Ecto neural progenitor cell (in vitro differentiated cells): ENCODE data around the gene USP2.

Experiments
- DNase-seq: peaks from one replicate; pipeline ENCODE4 v3.0.0-alpha.2; 2018; ENCODE audit warnings: low spot score

USP2 gene, protein sequence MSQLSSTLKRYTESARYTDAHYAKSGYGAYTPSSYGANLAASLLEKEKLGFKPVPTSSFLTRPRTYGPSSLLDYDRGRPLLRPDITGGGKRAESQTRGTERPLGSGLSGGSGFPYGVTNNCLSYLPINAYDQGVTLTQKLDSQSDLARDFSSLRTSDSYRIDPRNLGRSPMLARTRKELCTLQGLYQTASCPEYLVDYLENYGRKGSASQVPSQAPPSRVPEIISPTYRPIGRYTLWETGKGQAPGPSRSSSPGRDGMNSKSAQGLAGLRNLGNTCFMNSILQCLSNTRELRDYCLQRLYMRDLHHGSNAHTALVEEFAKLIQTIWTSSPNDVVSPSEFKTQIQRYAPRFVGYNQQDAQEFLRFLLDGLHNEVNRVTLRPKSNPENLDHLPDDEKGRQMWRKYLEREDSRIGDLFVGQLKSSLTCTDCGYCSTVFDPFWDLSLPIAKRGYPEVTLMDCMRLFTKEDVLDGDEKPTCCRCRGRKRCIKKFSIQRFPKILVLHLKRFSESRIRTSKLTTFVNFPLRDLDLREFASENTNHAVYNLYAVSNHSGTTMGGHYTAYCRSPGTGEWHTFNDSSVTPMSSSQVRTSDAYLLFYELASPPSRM

DNA sequence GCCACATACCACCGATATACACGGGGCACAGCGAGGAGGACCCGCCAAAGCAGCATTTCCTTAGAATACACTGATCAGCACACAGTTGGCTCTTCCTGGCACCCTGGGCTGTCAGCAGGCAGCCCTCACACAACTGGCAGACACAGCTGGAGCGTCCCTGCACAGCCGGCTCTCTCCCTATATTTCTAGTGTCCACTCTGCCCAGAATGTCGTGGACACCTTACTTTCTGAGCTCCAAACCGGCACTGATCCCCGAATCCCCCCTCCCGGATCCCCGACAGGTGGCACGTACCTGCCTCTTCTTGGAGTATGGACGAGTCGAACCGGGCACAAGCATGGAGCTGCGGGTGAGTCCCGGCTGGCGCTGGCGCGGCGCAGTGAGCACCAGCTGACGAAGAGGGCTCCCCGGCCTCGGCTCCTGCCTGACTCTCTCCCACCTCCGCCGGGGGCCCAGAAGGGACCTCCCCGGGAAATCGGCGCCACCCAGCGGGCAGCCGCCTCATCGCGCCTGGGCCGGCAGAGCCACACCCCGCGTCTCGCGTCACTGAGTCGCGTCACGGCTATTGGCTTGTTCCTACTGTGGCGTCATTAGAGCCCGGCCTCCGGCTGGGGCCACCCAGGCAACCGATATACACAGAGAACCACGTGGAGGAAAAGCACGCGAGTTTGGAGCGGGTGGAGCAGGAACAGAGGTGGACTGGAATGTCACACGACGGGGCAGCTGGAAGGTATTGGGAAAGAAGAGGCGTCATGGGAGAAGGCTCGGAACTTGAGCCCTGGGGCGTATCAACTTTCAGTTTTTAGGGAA lies at the start of gene USP2:
USP2 (minus strand) TSS at position 510 of the 808 bp plus-strand sequence. CDS start 8,210 bp downstream, outside the sequence.
- peak; percentile 97 for DNase-seq

- no peak for DNase-seq
These were observed 45.8 kb upstream of the USP2 start for GRCh38 chr11:119427279-119427678.

DNA sequence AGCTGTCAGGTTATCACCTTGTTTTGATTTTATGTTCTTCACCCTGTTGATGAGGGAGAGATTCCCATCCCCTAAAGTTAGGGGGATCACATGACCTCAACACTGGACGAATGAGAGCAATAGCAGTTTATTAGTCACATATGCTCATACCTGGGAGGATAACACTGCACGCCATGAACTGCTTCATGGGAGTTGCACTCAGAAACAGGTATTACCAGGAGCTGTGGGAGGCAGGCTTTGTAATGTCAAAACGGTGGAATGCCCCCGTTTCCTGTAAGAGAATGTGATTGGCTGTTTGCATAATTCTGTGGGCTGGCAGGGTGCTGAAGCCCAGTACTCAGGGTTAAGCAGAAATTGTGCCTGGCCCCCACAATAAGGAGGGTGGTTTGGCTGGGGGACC lies 44.7 kb upstream of the USP2 start:
- no peak for DNase-seq

DNA sequence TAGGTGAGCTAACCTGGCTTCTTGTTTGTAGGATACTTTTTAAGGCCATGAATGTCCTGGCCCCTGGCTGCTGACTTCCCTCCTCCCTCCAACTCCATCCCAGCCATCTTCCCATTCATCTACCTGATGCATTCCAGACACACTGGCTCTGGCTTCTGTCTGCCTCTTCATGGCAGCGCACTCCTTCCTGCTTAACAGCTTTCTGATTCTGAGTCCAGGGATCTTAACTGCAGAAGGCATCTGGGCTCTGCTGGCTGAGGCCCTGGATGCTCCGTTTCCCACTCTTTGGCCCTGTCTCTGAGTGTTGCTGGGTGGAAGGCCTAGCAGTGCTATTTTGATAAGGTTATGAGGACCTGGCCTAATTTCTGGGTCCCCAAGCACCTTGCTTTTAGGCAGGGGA lies 43.3 kb upstream of the USP2 start:
- no peak for DNase-seq

DNA sequence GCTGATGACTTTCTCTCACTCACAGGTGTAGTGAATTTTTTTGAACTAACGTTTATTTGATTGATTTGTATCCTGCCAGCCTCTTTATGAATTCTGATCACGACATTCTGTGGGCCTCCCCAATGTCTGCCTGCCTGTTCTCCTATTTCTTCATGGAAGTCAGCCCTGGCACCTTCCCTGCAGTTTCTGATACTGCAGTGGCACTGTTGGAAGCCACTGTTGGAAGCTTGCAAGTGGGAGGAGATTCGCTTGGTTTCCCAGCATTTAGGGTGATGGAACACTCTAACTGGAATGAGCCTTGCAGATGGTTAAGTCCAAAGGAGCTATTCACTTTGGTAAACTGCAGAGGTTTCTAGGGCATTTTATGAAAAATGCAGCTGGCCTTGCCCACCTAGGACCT lies 42.8 kb upstream of the USP2 start:
- DNase-seq, result no peak

DNA sequence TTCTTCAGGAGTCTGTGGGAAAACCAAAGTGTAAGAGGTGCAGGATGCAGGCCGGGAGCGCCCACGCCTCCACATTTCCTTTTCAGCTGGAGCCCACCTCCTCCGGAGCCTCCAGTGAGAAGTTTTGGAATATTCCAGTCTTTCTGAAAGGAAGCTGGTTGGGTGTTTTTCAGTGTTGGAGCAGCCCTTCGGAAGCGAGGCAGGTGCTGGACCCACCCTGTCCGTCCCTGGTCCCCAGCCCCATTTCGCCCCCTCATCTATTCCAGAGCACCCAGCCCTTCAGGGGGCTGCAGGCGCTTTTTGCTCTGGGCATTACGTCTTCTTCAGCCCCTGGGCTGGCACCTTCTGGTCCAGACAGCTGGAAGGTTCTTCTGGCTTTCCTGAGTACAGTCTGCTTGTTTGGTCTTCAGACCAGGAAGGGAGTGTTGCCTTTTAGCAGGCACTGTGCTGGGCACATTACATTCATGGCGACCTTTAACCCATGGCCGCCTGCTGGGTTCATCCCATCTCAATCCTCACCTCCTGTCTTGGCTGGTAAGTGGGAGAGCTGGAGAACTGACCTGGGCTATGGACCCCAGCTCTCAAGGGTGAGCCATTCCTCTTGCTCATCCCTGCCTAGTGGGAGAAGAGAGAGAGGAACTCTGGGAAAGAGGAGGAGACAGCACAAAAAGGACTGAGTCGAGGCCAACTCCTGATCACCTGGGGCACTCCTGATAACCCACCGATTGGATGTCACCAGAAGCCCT lies 42.2 kb upstream of the USP2 start:
- DNase-seq, result no peak

DNA sequence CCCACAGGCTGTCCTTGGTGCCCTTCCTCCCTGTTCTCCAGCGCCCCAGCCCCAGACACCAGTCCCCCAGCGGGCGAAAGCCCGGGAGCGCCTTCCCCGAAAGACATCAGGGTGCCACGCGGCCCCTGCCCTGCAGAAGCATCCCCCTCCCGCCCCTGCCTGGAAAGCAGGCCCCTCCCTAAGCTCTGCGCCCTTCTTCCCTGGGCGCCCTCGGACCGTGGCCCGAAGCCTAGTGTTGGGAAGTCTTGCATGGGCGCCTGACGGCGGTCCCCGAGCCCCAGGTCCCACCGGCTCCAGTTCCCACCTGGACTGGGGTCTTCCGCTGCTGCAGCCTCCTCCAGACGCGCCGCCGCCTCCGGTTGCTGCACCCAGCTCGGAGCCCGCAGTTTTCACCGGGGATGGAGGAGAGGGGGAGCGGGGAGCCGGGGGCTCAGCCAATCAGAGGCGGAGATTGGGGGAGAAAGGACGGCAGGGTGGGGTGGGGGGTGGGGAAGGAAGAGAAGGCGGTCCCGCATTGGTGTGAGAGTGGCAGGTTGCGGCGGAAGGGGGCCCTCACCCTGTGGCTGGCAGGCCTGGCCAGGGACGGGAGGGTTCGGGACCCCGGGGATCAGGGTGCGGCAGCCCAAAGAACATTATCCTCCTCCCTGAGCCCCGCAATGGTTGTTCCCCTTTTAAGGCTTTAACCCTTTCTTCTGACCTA lies 41.5 kb upstream of the USP2 start, which contains the start of gene THY1:
THY1 (minus strand) TSS at position 364 of the 700 bp plus-strand sequence. CDS start 2,267 bp downstream, outside the sequence.
- DNase-seq, result peak; percentile 88

DNA sequence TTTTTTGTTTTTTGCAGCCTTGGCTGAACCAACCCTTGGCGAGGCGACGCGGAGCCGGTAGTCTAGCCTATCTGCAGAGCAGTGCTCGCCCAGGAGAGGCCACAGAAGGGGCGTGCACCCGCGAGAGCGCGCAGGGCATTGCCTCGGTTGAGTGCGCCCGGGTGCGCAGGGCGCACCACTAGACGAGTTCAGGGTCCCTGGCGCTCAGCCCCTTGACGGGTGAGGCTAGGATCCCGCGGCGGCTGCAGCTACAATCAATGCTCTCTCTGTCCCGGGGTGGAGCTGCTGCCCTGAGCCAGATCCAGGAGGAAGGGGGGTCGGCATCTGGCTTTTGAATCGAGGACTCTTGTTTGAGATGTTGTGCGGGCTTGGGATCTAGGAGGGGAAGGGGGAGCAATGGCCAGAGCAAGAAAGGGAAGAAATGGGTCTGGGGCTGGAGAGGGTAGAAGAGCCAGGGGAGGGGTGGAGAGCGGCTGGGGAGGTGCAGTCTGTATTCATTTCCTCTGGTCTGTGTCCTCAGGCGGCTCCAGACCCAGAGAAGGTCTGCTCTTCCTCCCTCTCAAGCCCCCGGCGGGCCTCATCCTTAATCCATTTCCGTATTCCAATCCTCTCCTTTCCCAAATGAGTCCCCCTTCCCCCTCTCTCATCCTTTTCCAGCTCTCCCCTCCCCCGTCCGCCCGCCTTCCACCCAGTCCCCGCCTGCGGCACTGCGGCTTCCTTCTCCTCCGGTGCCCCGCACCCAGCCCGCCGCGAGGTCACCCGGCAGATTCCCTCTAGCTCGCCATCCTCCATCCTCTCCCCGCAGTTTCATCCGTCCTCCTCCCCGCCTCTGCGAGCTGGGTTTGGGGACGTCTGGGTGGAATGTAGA lies 40.7 kb upstream of the USP2 start:
- DNase-seq, result peak; percentile 74

DNA sequence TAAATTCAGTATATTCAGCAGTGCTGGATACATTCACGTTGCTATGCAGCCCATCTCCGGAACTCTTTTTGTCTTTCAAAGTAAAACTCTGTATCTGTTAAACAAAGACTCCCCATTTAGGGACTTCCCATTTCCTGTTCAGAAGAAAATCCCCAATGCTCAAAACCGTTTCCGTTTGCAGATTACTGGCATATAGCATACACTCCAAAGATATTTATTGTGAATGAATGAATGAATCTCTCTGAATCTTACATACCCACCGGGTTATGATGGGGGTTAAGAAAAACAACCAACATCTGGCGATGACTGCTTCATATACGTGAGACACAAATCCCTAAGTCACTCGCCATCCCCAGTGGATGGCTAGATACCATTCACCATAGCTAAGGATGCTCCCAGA lies 39.9 kb upstream of the USP2 start:
- DNase-seq, result no peak

GRCh38 chr11:119420631-119421030 lies 39.1 kb upstream of the USP2 start:
- no peak for DNase-seq

- no peak for DNase-seq
These were observed 38.5 kb upstream of the USP2 start for GRCh38 chr11:119419834-119420492.

- no peak for DNase-seq
These were observed 37.8 kb upstream of the USP2 start for GRCh38 chr11:119419246-119419645.

GRCh38 chr11:119418759-119419158 lies 37.3 kb upstream of the USP2 start:
- DNase-seq, result no peak

DNA sequence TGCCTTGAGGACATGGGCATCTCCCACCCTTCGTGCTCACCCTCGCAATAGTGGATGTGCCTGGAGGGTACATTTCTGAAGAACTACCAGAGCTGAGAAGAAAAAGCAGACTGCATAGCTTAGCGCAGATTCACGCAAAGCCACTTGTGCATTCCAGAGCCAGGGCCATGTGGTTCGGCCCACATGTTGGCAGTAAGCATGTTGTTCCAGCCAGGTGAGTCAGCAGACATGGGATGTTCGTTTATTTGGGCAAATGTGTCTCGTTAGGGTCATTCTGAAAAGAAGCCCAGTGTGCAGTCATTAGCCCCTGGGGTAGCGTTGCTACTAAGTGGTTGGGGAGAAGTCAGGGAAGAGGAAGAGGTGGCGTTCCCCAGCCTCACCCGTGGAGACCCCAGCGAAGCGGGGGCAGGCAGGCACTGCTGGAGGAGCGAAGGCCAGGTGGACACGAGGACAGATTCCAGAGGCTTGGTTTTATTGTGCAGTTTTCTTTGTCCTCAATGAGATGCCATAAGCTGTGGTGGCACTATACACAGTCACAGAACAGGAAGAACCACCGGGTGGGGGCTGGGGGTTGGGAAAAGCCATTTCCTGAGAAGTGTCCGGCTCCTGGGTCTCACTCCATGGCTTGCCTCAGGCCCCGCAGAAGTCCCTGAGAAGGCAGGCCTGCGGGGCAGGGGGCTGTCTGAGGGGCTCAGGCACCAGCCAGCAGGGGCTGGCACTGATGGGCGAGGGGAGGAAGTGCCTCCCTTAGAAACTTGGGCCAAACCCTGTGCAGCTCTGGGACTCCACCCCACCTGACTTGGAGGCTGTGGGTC lies 36.4 kb upstream of the USP2 start:
- DNase-seq, result no peak

- DNase-seq, result no peak
These were observed 35.4 kb upstream of the USP2 start for GRCh38 chr11:119416606-119417580.

DNA sequence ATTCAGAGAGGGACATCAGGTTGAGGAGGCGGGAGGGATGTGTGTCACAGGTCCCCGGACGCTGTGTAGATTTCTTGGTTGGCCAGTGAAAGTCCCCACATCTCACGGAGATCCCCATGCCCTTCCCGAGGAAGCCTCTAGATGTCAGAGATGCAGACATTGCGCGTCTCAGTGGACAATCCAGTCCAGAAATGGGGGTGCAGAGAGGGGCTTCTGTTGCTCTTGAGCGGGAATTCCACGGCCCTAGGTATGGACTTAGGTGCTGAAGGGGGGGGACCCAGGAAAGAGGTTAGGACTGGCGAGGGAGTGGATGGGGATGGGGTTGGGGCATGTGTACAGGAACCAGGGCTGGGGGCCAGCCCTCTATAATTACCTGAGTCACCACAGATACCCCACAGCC lies 34.5 kb upstream of the USP2 start:
- DNase-seq, result no peak

DNA sequence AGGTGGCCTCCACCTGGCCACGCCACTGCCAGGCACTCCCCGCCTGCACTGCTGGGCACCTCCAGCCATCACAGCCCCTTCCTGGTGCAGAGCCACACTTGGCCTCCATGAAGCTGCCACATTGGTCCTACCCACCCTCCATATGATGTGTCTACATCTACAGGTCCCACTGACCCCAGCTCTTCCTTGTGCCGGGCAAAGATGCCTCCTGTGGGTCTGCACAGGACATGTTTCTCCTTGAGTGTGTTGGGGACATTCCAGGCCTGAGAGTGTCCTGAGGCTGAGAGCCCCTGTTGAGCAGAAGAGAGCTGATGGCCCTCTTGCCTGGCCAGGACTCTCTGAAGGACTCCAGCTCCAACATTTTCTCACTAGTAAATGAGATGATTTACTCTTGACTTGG lies 34.0 kb upstream of the USP2 start:
- no peak for DNase-seq

DNA sequence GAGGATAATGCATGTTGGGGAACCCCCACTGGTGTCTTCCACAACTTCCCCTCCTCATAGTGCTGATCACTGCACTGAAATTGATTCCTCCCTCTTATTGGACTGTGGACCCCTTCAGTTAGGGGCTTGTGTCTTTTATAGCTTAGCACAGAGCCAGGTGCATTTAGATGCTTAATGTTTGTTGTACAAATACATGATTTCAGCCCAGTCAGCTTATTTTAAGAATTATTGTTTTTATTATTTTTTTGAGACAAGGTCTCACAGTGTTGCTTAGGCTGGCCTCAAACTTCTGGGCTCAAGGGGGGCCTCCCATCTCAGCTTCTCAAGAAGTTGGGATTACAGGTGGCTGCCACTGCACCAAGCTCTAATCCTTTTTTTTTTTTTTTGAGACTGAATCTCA lies 33.2 kb upstream of the USP2 start:
- DNase-seq, result no peak
